HG02678 (cell line): ENCODE results near the gene CLCN5.
"Not testable (repeated sequence)": the region's sequence is repeated elsewhere in the genome, so short reads cannot be mapped to it uniquely, and the experiment has no call there.

Experiments
- ATAC-seq: cut with Tn5 transposase; IDR thresholded peaks from one replicate; pipeline ENCODE4 v1.9.1; 2021; ENCODE audit warnings: mild to moderate bottlenecking, moderate library complexity; ENCODE audit not compliant: unreplicated experiment

CLCN5 gene

DNA sequence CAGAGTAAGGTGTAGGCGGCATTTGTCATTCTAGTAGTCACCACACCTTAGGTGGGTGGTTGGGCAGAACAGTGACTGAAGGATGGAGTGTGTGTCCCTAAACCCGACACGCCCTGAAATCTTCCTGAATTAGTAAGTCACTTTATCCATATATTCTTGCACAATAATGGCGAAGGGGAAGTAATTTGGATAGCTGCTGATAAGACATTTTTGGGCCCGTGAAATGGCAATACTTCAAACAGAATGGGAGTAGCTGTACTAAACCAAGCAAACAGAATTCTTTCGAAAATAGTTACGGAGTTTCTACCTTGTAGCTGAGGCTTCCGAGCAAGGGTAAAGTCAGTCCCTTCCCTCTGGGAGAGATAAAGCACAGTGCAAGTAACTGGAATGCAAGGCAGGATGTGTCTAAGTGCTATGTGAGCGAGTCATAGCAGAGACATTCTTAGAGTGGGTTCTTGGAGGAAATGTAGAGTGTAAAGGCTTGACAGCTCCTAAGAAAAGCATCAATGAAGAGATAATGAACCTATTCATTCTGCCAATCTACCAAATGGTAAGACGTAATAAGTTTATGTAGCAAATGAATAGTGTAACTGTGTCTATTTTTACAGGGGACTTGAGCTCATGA, 72.8 kb downstream of the CLCN5 start:
- no peak for ATAC-seq

DNA sequence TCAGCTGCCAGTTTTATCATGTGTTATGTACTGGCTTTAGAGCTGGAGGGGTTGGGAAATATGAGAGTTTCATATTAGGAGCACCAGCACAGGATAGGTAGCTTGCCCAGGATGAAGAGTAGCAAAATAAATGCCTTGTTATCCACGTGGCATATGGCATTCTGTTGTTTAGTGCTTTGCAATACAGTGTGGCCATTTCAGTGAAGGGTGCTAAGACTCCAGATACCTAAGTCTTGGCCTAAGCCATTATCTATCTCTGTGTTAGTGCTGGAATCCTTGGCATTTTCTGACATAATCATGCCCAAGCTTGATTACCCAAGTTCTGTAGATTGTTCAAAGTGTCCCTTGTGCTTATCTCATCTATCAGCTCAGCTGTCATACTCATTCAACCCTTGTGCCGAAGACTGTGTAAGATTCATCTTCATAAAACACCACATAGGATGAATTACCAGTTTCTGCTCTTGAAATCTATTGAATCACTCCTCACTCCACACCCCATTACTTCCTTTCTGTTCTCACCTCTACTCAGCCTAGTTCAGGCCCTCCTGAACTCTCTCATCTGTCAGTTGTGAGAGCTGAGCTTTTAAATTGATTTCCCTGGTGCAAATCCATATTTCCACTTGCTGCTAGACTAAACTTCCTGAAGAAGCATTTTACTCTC, 73.5 kb downstream of the CLCN5 start:
- ATAC-seq: no peak

DNA sequence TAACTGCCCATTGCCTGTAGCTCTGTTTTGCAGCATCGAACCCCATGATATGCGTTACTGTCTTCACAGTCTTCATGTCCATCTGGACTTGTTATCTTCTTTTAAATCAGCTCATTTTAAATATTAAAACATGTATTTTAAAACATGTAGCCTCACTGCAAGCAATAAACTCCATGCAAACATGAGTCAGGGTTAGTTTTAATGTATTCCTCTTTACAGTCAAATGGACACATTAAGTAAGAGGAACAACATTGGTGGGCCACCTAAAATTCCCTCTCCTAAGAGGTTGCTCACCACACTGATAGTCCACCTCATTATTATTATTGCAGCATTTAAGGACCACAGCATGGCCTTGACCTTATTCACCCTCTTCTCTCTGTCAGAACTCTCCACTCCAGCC, 74.1 kb downstream of the CLCN5 start:
- ATAC-seq: no peak

DNA sequence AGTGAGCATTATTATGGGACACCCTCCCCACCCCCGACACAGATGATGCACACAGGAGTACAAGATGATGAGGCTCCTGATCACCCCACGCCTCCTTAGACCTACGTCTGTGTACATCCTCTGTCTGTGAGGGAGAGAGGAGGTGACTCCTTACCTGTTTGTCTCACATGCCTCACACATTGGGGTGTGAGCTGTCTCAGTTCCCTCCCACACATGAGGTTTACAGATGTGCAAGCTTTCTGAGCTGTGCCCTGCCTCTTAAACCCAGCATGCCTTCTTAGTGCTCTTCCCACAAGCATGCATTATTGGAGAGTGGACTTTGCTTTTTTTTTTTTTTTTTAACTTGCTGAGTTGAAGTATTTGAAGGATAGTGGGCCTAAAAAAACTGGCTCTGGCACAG, 76.7 kb downstream of the CLCN5 start:
- no peak for ATAC-seq

DNA sequence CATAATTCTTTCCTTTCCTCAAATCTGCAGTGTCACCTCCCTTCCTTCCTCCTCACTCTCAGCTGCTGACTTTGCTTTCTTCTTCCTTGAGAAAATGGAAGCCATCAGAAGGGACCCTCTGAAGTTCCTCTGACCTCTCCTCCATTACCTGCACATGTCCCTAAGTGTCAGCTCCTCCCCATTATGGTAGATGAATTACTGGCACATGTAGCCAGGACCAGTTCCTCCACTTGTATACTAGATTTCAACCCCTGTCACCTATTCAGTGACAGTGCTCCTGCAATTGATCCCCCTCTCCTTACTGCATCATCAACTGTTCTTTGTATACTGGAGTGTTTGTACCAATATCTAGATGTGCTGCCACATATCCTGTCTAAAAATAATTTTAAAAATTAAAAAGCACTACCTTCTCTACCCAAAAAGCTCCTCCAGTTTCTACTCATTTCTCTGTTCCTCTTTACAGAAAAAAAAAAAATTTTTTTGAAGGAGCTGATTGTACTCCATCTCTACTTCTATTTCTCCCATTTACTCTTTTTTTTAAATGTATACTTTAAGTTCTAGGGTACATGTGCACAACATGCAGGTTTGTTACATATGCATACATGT, 78.6 kb downstream of the CLCN5 start:
- ATAC-seq: peak; percentile 39

DNA sequence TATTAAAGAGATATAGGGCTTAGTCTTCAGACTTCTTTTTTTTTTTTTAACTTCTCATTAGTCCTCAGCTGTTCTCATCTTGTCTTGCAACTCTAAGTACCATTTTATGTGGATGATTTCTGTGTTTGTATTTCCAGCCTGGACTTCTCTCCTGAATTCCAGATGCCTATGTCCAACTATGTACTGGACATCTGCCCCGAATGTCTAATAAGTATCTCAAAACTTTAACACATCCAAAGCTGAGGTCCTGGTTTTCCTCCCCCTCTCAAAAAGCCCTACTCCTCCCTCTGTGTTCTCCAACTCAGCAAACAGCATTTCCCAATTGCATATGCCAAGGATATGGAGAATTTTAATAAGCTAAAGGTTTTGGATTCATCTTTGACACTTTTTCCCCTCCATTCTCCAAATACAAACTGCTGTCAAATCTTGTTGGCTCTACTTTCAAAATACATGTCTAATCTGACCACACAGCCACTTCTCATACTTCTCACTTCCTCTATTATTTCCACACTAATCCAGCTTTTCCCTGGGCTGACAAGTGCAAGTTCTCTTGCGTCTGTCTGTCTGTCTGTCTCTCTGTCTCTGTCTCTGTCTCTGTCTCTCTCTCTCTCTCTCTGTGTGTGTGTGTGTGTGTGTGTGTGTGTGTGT, 79.8 kb downstream of the CLCN5 start:
- ATAC-seq: peak; percentile 64

DNA sequence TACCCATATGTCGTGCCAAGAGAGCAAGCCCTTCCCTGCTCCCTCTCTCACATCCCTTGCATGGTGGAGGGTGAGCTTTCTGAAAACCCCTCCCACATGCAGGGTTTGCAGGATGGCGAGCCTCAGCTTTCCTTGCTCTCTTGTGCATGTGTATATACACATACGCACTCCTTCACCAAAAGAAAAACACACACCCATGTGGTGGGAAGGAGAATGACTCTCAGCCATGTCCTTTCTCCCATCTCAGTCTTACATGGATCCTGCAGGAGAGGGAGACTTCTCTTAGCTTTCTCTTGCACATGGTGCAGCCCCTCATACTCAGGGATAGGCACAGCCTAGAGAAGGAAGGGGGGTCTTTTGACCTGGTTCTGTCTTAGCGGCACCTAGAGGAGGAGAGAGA, 81.1 kb downstream of the CLCN5 start:
- no peak for ATAC-seq

DNA sequence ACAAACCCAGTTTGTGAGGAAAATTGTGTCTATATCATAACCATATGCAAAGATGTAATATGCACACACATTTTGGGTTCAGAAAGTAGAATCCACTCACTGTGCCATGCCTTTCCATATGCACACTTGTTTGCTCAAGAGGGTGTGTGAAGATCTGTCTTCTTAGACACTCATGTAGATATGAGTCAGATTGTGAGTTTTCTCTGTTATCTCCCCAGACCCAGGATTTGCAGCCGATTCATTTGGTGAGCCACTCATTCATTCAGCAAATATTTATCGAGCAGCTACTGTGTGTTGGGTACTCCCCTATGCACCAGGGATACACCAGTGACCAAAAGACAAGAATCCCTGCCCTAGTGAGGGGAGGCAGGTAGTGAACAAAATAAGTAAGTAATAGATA, 81.5 kb downstream of the CLCN5 start:
- ATAC-seq: no peak

DNA sequence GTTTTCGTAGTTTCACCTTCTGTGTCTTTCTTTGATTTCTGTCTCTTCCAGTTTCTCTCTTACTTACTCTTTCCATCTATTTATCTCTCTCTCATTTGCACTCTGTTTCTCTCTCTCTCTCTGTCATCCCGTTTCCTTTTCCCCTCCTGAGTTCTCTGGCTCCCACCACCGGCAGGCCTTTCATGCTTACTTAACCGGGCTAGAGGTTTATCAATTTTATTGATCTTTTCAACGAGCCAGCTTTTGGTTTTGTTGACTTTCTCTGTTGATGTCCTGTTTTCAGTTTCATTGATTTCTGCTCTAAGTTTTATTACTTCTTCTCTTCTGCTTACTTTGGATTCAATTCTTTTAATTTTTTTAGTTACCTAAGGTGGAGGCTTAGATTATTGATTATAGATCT, 103.2 kb downstream of the CLCN5 start:
- ATAC-seq: not testable (repeated sequence)

DNA sequence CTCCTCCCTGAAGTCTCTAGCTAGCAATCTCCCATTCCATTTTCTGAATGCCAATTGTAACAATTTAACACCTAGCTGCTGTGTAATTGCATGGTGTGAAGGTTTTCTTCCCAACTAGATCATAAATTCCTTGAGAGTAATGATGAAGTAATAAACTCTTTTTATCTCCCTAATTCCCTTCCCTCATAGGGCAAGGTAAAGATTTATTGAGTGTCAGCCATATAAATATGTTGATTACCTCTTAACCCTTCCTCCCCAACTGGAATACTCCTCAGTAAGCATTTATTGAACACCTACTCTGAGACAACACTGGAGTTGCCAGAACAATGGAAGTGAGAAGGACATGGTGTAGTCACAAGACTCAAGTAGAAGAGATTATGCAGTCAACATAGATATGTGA, 112.7 kb downstream of the CLCN5 start:
- no peak for ATAC-seq

DNA sequence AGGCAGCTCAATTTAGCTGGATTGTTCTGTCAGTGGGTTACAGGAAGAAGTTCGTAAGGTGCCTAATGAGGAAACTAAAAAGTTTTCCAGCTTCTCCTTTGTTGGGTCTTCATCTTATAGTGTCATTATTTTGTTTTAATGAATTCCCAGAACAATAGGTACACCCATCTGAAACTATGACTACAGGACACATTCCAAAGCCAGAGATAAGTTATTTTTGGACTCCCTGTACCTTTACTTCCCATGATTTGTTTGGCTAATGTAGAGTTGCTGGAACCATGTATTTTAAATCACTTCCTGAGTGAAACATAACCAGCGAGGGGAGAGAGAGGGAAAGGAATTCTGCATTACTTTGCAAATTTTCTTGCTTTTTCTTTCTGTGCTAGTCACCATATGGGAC, 114.0 kb downstream of the CLCN5 start:
- no peak for ATAC-seq

DNA sequence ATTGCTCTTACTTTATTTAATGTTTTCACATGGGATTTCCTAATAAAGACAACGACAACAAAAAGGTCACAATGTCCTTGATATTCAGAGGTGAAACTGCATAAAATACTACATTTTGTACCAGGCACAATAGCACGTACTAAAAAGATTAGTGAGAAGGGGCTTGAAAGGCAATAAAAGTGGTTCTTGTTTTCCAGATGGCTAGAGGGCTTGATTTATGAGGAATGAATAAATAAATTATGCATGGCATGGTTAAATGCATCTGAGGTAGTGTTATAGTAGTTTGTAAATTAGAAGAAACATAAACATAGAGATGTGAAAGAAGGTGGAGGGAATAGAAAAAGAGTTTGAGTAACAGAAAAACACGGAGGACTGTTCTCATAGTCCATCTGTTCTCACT, 123.4 kb downstream of the CLCN5 start:
- ATAC-seq: no peak

DNA sequence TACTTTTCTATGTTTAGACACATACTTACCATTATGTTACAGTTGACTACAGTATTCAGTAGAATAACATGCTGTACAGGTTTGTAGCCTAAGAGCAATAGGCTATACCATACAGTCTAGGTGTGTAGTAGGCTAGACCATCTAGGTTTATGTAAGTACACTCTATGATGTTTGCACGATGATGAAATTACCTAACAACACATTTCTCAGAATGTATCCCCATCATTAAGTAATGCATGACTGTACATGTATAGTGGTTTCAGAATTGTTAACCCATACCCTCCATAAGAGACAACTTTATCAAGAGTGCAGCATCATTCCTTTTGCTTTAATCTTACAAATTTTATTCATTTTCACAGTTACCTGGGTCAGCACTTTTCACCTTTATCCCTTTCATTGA, 126.8 kb downstream of the CLCN5 start:
- ATAC-seq: no peak

DNA sequence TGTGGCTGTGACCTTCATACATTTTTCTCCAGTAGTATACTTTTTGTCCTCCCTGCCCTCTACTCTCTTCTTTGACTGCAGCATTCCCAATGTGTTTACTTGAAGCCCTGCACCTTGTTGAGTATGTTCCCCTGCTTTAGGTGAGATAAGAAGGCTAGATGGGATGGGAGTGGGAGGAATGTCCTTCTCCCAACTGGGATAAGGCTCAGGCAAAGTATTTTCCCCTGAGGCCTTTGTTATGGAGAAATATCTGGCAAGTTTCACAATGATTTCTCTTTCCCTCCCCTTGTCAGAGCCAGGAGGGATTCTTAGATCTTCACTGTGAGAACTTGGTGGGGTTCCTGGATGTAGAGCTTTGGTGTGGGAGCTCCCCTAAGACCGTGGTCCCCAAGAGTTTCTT, 131.8 kb downstream of the CLCN5 start:
- ATAC-seq: no peak

DNA sequence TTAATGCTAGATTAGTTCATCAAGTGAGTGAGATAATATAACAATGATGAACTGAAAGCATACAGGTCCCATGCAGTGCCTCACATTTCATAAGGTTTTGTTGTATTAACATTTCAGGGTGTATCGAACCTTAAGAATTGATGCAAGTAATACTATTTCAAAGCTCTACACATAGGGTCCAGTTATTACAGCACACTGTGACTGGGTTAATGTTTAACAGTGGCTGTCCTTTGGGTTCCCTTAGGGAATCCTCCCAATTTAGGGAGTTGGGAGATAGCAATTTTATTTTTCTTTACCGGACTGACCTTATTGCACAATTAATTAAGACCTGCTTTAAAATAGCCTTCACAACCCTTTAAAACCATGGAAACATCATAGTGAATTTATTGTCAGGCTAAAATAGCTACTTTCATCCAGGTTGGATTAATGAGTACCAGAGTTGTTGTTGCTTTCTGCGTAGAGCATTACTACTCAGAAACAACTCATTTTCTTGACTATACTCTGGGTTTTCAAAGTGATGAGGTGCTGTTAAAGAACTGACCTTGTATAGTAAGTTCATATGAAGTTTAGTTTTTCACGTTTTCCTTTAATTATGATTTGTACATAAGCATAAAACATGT, 144.0 kb downstream of the CLCN5 start:
- no peak for ATAC-seq

DNA sequence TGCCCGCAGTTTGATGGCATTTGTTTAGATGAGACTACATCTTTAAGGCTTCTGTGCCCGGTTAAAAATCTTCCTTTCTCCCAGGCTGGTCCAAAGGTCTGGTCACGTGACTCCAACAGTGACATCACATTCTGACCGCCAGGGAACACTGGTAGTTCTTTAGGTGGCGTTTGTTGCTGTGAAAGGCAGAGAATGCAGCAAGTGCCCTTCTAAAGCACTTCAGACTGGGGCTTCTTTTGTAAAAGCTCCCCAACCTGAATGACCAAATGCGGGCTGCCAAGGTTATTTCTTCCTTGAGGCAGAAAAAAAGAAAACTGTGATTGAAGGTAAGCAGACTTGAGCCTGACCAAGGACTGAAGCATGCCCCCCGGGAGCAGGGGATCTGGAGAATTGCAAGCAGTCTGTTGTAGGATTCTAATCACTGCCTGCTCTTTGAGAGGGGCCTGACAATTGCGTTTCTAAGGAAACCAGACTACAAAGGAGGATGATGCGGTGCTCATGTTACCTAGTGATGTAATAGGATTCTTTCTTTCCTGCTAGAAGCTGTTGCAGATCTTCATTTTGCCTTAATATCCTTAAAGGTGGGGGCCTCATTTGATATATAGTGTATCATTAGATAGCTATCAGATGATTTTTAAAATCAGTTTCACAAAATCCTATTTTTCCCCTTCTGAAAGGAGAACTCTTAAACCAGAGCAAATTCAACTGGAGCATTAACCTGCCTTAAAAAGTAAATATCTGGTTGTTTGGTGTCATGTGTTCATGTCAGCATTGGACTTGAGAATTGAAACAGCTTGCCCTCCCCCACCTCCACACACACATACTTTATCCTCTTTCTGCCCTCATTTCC, 145.3 kb downstream of the CLCN5 start:
- ATAC-seq: no peak

DNA sequence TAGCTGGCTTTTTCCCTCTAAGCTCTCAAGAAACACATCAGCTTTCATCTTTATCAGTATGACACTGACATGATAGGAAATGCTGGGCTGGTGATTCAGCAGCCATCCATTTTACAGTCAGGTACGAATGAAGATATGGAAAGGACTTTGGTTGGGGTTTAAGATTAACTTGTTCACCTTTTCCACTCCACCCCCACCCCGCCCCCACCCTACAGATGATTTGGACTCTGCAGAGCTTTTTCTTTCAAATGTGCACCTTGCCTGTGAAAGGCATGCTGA, 145.8 kb downstream of the CLCN5 start:
- no peak for ATAC-seq

DNA sequence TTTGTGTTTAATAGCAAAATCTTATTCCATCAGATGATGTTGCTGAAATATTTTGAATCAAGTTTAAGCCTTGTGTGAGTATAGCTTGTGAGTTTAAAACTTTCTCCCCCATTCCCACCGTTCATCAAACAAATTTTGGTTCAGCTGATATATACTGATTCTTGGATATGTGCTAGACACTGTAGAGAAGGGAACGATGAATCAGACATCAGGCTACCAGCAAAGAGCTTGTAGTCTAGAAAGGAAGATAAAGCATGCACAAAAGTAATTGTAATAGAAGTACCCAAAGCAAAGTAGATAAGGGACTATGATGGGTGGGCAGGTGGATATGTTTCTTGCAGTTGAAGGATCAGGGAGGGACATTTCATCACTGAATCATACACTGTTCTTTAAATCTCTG, 146.5 kb downstream of the CLCN5 start:
- no peak for ATAC-seq

DNA sequence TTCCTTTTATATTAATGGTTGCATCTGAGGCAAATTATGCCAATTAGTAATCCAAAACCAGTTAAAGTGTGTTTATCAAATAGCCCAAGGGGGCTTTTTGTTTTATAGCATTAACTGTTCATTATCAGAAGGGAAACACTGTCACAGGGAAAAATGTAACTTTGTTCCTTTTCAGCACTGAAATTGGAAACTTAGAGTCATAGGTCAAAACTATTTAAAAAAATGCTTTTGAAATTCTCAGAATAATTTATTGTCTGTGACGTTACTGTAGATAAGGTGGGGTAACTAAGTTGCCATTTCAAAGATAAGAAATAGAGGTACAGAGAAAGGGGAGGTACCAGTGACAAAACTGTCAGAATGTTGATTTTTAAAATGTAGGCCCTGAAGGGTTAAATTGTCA, 149.1 kb downstream of the CLCN5 start:
- ATAC-seq: no peak

DNA sequence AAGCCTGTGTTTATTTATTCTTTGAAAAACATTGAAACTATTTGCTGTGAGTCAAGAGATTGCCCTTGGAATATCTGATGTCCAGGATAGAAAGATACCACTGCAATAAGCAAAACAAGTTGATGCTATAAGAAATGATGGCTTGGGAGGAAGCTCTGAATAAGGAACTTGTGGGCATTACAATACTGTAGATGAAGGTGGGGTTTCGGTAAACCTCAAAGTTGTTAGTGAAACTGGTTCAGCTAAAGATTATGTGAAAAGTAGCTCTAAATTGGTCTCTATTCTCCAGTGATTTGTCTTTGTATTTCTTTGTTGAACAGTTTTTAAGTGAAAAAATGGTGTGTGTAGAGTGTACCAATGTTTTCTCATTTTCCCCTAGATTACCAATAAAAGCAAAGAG, 149.7 kb downstream of the CLCN5 start:
- peak; percentile 49 for ATAC-seq

DNA sequence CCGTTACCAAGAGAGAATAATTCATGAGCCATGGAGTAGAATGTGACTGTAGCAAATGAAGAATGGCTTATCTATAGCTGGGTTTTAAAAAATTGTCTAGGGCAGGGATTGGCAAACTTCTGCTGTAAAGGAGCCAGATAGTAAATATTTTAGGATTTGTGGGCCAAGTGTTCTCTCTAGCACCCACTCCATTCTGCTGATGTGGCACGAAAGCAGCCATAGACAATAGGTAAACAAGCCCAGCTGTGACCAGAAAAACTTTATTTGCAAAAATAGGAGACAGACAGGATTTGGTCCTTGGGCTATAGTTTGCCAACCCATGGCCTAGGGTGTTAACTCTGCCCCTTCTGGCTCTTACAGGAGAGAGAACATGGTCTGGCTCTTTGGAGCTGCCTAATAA, 151.2 kb downstream of the CLCN5 start:
- no peak for ATAC-seq
